Spleen (tissue), 7 donors: ENCODE results near the gene CCDC50.

ENCODE experiments used
- CTCF ChIP-seq, 11 experiments: fragments of 200-600 bp in 7 of 11; fragments of 450-650 bp in 4 of 11; sonication (generic) in 4 of 11; IDR thresholded peaks in 8 of 11; conservative IDR thresholded peaks in 3 of 11; 1 replicate in 7 of 11; 2 replicates in 4 of 11; pipeline versions ENCODE4 v1.4.0 to v1.8.0; 2016 to 2021; ENCODE audit warnings: antibody characterized with exemption in 11 of 11, inconsistent platforms in 4 of 11, mild to moderate bottlenecking in 1 of 11
- POLR2A ChIP-seq, 3 donors: fragments of 450-650 bp; IDR thresholded peaks; one replicate each; pipeline ENCODE4 v1.5.1; 2017; ENCODE audit warnings: antibody characterized with exemption in 3 of 3, mild to moderate bottlenecking in 1 of 3
- POLR2AphosphoS5 ChIP-seq, 3 donors: sonication (generic); formaldehyde crosslinking; IDR thresholded peaks; one replicate each; pipeline ENCODE4 v1.5.1; 2017; ENCODE audit warnings: antibody characterized with exemption in 3 of 3
- donor health status: DM: no; HTN: no; CAD: no; lungs with moderate emphysema.
- donor health status: DM: no; HTN: no; CAD: no.
- donor health status: DM: no; HTN: no; CAD: no.

DNA sequence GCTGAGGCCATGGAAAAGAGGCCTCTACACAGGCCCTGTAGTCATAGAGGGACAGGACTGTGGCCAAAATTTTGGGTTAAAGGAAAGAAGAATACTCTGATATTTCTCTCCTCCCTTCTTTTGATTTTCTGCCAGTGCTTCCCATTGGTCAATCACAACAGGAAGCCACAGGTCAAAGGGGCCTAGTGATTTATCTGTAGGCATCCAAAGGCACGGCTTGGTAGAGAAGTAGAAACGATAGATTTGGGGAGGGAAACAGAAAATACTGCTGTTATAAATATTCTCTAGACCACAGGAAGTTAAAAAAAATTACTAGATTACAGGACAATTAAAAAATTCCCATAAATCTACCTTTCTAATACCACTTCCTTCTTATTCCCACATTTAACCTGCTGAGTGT is 1.7 kb upstream of the CCDC50 start:
- TF ChIP-seq CTCF (IDR thresholded peaks at IDR 0.05 in 8 of 11, conservative IDR thresholded peaks at IDR 0.05 in 3 of 11): no peak
- TF ChIP-seq POLR2AphosphoS5 (IDR thresholded peaks at IDR 0.05): no peak
- no peak for TF ChIP-seq POLR2A (IDR thresholded peaks at IDR 0.05)
